ENCODE results near the gene PIP4K2B.

Gene PIP4K2B

DNA sequence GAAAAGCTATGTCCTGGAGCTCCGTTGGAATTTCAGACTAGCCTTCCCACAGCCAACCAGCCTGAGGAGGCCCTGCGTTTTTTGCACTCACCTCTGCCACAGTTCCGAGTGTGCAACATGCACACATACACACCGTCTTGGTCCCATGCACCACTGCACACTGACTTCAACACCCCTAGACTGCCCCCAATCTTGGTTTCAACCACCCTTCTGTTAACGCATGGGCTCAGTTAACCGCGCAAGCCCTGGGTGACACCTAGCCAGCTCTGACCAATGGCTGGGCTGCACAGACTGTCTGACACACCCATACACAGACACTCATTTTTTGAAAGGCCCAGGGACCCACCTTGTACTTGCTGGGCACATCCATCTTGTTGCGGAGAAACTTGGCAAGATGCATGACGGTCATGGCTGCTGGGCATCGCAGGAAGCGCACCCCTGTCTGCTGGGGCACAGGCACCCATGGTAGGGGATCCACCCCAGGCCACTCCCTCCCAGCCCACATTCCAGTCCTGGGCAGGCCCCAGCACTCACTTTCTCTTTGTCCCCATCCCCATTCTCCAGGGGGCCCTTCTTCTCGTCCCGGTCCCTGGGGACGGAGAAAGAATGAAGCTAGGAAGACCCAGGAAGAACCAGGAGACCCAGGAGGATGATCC, 61.2 kb downstream of the PIP4K2B start:
- Histone ChIP-seq H3K4me1 (ENCODE audit: insufficient read depth, low read length) (peaks cover 22% of the 10 kb centered on the region), H3K4me3 (ENCODE audit: low read length) (no peak overlapping the region), H3K27me3 (ENCODE audit: insufficient read depth, low read length) (no peaks in the 10 kb centered on the region), H3K9me3 (ENCODE audit: low read length) (no peaks in the 10 kb centered on the region), H3K36me3 (ENCODE audit: insufficient read depth, low read length) (peaks cover 54% of the 10 kb centered on the region), H2AFZ (ENCODE audit: low read depth, low read length) (no peak overlapping the region)

DNA sequence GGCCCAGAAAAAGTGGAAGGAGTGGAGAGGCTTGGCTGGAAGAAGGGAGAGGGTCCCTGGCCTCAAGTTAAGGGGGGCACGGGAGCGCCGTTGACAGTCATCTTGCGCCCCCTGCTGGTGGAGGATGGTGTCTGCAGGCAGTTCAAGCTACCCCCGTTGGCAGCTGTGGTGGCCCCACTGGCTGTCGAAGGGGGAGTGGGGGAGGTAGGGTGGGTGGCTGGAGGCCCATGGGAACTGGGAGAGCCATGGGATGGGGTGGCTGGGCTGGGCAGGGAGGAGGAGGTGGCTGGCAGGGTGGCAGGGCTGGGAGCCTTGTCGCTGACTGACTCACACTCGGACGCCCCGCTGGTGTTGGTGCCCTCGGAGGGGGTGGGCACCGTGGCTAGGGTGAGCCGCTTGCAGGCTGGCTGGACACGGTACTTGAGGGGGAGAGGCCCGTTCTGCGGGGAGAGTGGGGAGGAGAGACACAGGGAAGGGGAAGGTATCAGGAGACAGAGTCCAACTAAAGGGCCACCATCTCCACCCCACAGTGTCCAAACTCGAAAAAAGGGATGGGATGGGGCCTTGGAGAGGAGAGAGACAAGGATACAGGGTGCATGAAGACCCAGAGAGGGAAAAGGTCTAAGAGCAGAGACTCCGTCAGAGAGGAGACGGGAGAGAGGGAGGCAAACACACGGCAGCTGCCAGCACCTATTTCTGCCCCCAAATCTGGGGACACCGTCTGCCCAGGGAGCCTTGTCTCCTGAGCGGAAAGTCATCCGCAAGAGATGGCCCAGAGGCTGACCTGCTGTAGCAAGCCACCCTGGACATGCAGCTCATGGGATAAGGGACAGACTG, 64.0 kb downstream of the PIP4K2B start:
- Histone ChIP-seq H3K27me3 (ENCODE audit: insufficient read depth, low read length) (no peaks in the 10 kb centered on the region), H3K4me1 (ENCODE audit: insufficient read depth, low read length) (peaks cover 9% of the 10 kb centered on the region), H2AFZ (ENCODE audit: low read depth, low read length) (no peak overlapping the region), H3K9me3 (ENCODE audit: low read length) (no peaks in the 10 kb centered on the region), H3K36me3 (ENCODE audit: insufficient read depth, low read length) (peaks cover 56% of the 10 kb centered on the region), H3K4me3 (ENCODE audit: low read length) (no peak overlapping the region)

DNA sequence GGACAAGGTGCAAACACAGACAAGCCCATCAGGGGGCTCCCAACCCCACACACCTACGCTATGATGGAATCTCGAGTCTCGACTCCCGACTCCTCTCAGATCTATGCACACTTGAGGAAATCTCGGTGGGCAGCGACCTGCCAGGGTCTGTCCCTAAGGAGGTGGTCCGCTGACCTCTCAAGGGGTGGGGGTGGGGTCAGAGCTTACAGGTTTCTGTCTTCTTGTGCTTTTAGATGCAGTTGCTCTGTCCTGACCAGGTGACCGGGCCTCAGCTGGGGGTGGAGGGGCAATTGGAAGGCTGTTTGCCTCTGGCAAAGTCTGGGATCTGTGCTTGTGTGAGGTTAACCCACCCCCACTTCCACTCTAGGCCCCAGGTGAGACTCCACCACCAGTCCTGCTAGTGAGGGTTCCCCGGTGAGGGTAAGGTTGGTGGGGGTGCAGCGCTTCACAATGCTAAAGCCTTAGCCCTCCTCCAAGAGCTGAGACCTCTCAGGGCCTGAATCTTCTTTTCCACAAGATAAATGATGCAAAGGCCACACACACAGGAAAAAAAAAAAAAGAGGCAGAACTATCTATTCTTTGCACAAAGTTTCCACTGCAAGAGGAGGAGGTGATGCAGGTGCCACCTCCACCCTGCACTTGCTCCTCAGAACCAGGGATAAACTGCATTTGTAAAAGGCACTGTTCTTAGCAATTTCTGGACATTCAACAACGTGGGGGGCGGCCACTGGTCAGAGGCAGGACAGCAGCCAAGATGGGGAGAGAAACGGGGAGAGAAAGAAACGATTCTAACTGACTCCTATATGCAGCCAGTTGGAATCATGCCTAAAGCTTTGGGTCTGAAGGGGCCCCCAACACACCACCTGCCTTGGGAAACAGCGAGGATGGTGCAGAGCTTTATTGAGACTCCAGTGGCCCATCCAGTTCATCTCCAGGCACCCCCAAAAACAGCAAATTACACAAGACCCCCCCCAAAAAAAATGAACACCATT, 65.1 kb downstream of the PIP4K2B start:
- Histone ChIP-seq H3K27me3 (ENCODE audit: insufficient read depth, low read length) (no peaks in the 10 kb centered on the region), H2AFZ (ENCODE audit: low read depth, low read length) (no peak overlapping the region), H3K4me3 (ENCODE audit: low read length) (no peak overlapping the region), H3K9me3 (ENCODE audit: low read length) (no peaks in the 10 kb centered on the region), H3K4me1 (ENCODE audit: insufficient read depth, low read length) (peaks cover 16% of the 10 kb centered on the region), H3K36me3 (ENCODE audit: insufficient read depth, low read length) (peaks cover 50% of the 10 kb centered on the region)

DNA sequence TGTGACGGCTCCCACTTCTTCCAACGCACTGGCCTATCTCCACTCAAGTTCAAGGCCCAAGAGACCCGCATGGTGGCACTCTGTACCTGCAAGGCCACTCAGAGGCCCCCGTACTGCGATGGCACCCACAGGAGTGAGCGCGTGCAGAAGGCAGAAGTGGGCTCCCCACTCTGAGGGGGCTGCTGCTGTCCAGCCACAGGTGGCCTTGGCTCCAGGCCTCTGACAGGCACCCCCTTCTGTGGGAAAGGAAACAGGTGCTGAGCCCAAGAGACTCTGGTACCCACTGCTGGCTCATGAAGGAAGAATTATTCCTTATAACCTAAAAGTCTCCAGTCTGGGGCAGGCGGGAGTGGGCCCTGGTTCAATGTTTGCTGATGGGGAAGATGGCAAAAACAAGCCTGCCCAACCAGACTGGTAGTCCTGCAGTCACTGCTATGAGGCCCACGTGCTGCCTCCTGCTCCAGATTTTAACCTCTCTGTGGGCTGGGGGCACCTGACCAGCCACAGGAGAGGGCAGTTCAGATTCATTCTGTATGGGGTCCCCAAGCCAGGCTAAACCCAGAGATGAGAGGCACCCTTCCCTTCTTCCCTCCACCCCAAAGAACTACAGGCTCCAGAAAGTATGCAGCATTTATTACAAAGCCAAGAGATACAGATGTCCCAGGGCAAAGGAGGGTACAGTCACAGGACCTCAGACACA, 65.9 kb downstream of the PIP4K2B start:
- H3K36me3 ChIP-seq (ENCODE audit: insufficient read depth, low read length), result peaks cover 42% of the 10 kb centered on the region
- no peaks in the 10 kb centered on the region for H3K9me3 ChIP-seq (ENCODE audit: low read length)
- H3K4me3 ChIP-seq (ENCODE audit: low read length), result no peak overlapping the region

DNA sequence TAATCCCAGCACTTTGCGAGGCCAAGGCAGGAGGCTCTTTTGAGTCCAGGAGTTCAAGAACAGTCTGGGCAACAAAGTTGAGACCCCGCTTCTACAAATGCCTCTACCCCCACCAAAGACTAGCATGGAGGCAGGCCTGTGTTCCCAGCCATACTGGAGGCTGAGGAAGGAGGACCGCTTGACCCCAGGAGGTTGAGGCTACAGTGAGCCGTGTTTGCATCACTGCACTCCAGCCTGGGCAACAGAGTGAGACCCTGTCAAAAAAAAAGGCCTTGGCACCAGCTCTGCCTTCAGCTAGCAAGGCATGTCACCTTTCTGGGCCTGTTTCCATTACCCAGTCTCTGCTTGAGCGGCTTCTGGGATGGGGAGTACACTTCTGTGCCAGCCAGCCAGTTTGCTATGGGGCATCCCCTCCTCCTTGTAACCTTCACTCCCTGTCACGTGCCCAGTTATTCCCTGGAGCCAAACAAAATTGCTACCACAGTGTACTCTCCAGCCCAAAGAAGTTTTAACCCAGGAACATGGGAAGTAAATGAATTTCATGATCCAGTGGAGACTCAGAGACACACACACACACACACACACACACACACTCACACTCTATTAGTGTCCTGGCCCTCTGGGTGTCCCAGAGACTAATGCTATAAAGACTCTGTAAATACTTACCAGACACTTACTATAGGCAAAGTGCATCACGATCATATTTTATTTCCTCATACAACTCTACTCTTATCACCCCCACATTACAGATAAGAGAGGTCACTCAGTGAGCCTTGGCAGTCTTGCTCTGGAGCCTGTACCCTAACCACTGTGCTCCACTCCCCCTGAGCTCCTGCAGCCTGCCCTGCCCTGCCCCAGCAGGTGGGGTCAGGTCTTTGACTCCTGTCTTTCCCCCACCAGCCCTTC, 66.7 kb downstream of the PIP4K2B start:
- H3K4me1 ChIP-seq (ENCODE audit: insufficient read depth, low read length), result peaks cover 18% of the 10 kb centered on the region
- H3K9me3 ChIP-seq (ENCODE audit: low read length), result no peaks in the 10 kb centered on the region
- H3K4me3 ChIP-seq (ENCODE audit: low read length), result no peak overlapping the region
- no peaks in the 10 kb centered on the region for H3K27me3 ChIP-seq (ENCODE audit: insufficient read depth, low read length)
- no peak overlapping the region for H2AFZ ChIP-seq (ENCODE audit: low read depth, low read length)
- peaks cover 35% of the 10 kb centered on the region for H3K36me3 ChIP-seq (ENCODE audit: insufficient read depth, low read length)

More for the DNA sequence above, 65.9 kb downstream of the PIP4K2B start:
- H3K4me1 ChIP-seq (ENCODE audit: insufficient read depth, low read length), result peaks cover 18% of the 10 kb centered on the region
- H2AFZ ChIP-seq (ENCODE audit: low read depth, low read length), result no peak overlapping the region
- no peaks in the 10 kb centered on the region for H3K27me3 ChIP-seq (ENCODE audit: insufficient read depth, low read length)

DNA sequence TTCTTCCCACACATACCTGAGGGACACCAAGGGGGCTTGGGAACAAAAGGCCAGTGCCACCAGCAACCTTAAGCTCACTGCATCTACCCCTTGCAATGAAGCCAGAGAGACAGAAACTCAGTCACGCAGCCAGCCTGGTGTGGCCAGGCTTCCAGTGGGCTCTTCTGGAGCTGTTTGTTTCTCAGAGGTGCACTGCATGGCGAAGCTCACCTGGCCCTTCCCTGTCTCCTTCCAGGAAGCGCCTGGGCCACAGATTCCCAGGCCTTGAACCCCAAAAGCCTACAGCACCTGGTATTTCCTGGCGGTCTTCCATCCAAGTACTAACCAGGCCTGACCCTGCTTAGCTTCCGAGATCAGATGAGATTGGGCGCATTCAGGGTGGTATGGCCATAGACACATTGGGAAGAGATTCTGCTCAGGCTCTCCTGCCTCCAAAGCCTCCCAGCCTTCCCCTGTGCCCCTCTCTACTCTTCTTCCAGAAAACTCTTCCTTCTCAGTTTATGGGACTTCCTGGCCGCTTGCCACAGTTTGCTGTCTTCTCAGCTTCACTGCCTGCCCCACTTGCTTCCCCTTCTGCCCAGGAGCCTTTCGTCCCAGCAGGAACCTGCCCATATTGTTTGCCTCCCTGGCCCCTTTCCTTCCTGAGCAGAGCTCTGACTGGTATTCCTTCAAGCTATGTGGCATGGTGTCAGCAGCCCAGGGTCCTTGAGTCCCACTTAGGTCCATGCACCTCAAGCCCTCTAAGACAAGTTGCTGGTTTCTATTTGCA, 67.6 kb downstream of the PIP4K2B start:
- Histone ChIP-seq H3K9me3 (ENCODE audit: low read length) (no peaks in the 10 kb centered on the region), H3K27me3 (ENCODE audit: insufficient read depth, low read length) (no peaks in the 10 kb centered on the region), H3K4me3 (ENCODE audit: low read length) (no peak overlapping the region), H3K36me3 (ENCODE audit: insufficient read depth, low read length) (peaks cover 30% of the 10 kb centered on the region), H2AFZ (ENCODE audit: low read depth, low read length) (no peak overlapping the region), H3K4me1 (ENCODE audit: insufficient read depth, low read length) (peaks cover 18% of the 10 kb centered on the region)

DNA sequence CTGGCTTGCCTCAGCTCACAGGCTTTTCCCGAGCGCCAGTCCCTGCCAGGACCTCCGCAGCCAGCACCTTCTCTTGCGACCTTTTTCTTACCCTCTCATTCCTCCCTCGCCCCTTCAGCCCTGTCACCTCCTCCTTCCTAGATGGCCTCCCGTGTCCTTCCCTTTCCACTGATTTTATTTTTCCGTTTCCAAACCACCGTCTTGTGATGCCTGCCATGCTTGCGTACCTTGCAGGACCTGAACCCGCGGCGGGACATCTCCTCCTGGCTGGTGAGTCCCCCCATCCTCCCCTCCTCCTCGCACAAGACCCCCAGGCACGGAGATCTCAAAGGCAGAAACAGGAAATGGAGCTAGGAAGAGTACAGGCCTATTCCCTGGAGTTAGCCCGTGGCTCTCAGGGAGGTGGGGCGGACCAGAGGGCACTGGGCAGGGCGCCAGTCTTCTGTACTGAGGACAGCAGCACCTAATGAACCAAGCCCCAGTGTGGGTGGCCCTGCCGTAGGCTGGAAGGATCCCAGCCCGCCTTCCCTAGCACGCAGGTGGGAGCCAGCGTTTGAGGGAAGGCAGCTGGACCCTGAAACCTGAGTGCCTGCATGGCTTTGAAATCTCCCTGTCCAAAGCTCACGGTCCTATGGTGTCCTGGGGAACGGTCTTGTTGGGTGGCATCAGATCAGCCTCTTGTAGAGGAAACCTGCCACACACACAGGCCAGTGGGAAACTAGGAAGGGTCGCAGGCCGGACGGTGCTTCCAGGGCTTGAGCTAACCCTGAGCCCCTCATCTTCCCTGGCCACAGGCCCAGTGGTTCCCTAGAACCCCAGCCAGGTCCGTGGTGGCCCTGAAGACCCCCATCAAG, 68.6 kb downstream of the PIP4K2B start:
- Histone ChIP-seq H3K9me3 (ENCODE audit: low read length) (no peaks in the 10 kb centered on the region), H3K4me1 (ENCODE audit: insufficient read depth, low read length) (peaks cover 18% of the 10 kb centered on the region), H3K36me3 (ENCODE audit: insufficient read depth, low read length) (peaks cover 24% of the 10 kb centered on the region), H3K27me3 (ENCODE audit: insufficient read depth, low read length) (no peaks in the 10 kb centered on the region), H2AFZ (ENCODE audit: low read depth, low read length) (no peak overlapping the region), H3K4me3 (ENCODE audit: low read length) (peak overlapping the region; percentile 44)

DNA sequence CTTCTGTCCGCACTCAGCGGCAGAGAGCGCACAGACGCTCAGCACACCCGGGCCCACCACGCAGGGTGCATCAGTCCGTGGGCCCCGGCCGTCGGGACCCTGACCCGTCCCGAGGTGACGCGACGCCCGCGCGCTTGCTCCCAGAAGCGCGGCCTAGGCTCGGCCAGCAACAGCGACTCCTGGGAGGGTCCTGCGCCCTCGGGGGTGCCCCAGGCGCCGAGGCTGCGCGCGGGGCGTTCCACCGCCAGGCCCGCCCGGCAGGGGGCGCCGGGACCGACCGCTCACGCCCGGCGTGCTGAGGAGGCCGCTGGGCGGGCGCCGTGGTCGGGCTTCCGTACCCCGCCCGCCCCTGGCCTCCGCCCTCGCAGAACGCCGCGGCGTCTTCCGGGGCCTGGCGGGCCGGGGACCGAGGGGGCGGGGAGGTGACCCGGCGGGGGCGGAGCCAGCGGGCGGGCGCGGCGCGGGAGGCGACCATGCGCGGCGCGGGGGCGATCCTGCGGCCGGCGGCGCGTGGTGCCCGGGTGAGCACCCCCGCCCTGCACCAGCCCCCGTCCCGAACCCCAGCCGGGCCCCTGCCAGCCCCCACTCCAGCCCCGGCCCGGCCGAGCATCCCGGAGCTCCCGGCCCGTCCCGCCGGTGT, 69.3 kb downstream of the PIP4K2B start, which contains the start of gene CISD3:
Gene CISD3 (plus strand): TSS at position 456 of the 640 bp plus-strand sequence. CDS start 18 bp downstream, at position 474.
- peak within 1 kb of the TSS; percentile 56 for H3K4me3 ChIP-seq (ENCODE audit: low read length)
- peak within 1 kb of the TSS; percentile 46 for H2AFZ ChIP-seq (ENCODE audit: low read depth, low read length)
- H3K36me3 ChIP-seq (ENCODE audit: insufficient read depth, low read length), result peaks cover 21% of the 10 kb centered on the region
- no peaks in the 10 kb centered on the region for H3K27me3 ChIP-seq (ENCODE audit: insufficient read depth, low read length)
- no peaks in the 10 kb centered on the region for H3K9me3 ChIP-seq (ENCODE audit: low read length)
- peaks cover 16% of the 10 kb centered on the region for H3K4me1 ChIP-seq (ENCODE audit: insufficient read depth, low read length)

DNA sequence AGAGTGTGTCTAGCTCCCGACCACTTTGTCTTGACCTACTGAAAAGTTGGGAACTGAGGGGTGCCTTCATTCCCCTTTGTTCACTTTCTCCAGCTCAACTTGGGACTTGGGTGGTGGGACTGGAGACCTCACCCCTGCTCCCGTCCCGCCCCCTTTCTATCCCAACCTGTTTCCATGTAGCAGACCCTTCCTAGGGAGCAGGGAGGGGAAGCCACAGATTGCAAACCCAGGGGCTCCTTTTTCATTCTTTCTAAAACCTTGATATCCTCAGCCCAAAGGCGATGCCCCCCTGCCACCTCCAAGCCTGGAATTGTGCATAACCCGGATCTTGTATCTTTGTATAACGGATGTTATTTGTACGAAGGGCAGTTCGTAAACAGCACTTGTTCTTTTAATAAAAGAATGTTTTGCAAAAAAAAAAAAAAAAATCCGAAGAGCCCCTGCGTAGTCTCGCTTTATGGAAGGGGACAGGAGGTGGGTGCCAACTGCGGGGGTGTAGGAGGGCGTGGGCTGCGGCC, 69.9 kb downstream of the PIP4K2B start:
- peak overlapping the region; percentile 56 for H3K4me3 ChIP-seq (ENCODE audit: low read length)
- peak overlapping the region; percentile 46 for H2AFZ ChIP-seq (ENCODE audit: low read depth, low read length)
- no peaks in the 10 kb centered on the region for H3K27me3 ChIP-seq (ENCODE audit: insufficient read depth, low read length)
- H3K36me3 ChIP-seq (ENCODE audit: insufficient read depth, low read length), result peaks cover 23% of the 10 kb centered on the region
- H3K4me1 ChIP-seq (ENCODE audit: insufficient read depth, low read length), result peaks cover 16% of the 10 kb centered on the region
- no peaks in the 10 kb centered on the region for H3K9me3 ChIP-seq (ENCODE audit: low read length)

DNA sequence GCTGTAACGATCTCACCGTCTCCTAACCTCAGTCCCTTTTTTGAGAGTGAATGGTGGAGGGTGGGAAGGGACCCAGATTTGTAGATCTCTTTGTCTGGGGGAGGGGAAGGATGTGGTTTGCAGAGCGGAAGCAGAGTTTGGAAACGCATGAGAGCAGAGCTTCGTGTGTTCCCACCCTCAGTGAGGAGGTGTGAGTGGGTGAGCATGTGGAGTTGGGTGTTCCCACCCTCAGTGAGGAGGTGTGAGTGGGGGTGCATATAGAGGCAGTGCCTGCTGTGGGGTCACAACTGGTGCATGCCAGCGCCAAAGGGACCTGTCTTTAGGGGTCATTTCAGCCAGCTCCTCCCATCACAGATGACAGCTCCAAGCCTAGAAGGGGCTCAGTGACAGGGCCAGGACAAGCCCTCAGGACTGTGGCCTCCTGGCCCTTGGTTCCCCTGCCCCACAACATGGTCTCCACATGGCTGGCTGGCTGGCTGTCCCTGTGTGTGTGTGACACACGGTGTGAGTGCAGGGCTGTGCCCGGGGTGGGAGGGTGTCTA, 71.0 kb downstream of the PIP4K2B start:
- H3K4me3 ChIP-seq (ENCODE audit: low read length), result no peak overlapping the region
- peaks cover 16% of the 10 kb centered on the region for H3K4me1 ChIP-seq (ENCODE audit: insufficient read depth, low read length)
- H3K27me3 ChIP-seq (ENCODE audit: insufficient read depth, low read length), result no peaks in the 10 kb centered on the region
- H3K9me3 ChIP-seq (ENCODE audit: low read length), result no peaks in the 10 kb centered on the region
- peaks cover 19% of the 10 kb centered on the region for H3K36me3 ChIP-seq (ENCODE audit: insufficient read depth, low read length)
- no peak overlapping the region for H2AFZ ChIP-seq (ENCODE audit: low read depth, low read length)

Data from neuron (in vitro differentiated cells).